ENCODE measurements around the gene DENND2C. TPM values are rescaled to one million over a fixed set of nuclear protein-coding genes. Genes with fewer than 3 reads are reported as not detected.

The DENND2C gene
- total RNA-seq, 1 experiment from 2014 or later, result 3.6 TPM

GRCh38 chr1:114641377-114641776 is 28.5 kb downstream of the DENND2C start:
- H2BK120ac ChIP-seq (ENCODE audit: low read depth, low read length, poor library complexity, severe bottlenecking), result no peak overlapping the region

More at GRCh38 chr1:114641377-114641776, 28.5 kb downstream of the DENND2C start:
- H4K20me1 ChIP-seq (ENCODE audit: control insufficient read depth, insufficient read depth, insufficient read length), result no peaks in the 10 kb centered on the region
- H3K79me2 ChIP-seq (ENCODE audit: insufficient read depth, low read length), result no peaks in the 10 kb centered on the region
- H3K4me1 Mint-ChIP-seq, result peaks cover 0 to 6% of the 10 kb centered on the region in 2 experiments; a peak in 2 of 4 replicates
- H2AFZ ChIP-seq (ENCODE audit: low read length), result no peak overlapping the region
- H3K4ac ChIP-seq (ENCODE audit: low read depth, low read length), result no peak overlapping the region
- H3K9me3 ChIP-seq (ENCODE audit: control insufficient read depth, low read depth, low read length), result no peaks in the 10 kb centered on the region
- no peak overlapping the region for H3K18ac ChIP-seq (ENCODE audit: insufficient read length, low read depth, low read length)
- H3K79me1 ChIP-seq (ENCODE audit: insufficient read depth, low read depth, low read length, poor library complexity, severe bottlenecking), result no peaks in the 10 kb centered on the region
- no peak overlapping the region for H4K5ac ChIP-seq (ENCODE audit: insufficient read length, low read depth, low read length)
- H4K8ac ChIP-seq (replicated peaks; ENCODE audit: insufficient read length, low read depth, low read length), result no peak overlapping the region
- H3K4me3 Mint-ChIP-seq, result no peak overlapping the region
- H3K27me3 Mint-ChIP-seq (ENCODE audit: low read depth), result no peaks in the 10 kb centered on the region
- H3K56ac ChIP-seq (ENCODE audit: insufficient read length, low read depth, low read length), result no peak overlapping the region
- H4K91ac ChIP-seq (ENCODE audit: insufficient read length, low read depth, low read length), result no peak overlapping the region
- no peaks in the 10 kb centered on the region for H3K9me3 Mint-ChIP-seq
- TF ChIP-seq CTCF (conservative IDR thresholded peaks at IDR 0.05), result no peak
- no peaks in the 10 kb centered on the region for H3K36me3 Mint-ChIP-seq (ENCODE audit: insufficient read depth in 1 of 3, low read depth in 3 of 3)
- WGBS (ENCODE audit: extremely low coverage, insufficient read length, low lambda C conversion rate), result no CpG with 5 or more reads among the region's 2 CpGs
- no peak overlapping the region for H3K9ac ChIP-seq (ENCODE audit: extremely low read depth, insufficient read length, low read length)
- H3K27ac ChIP-seq (ENCODE audit: insufficient read length, low read depth, low read length), result no peak overlapping the region
- no peak overlapping the region for H2BK5ac ChIP-seq (ENCODE audit: insufficient read length, low read length)
- H2BK12ac ChIP-seq (ENCODE audit: insufficient read length, low read depth, low read length), result no peak overlapping the region
- H3K14ac ChIP-seq (ENCODE audit: insufficient read depth, low read length), result no peak overlapping the region
- no peak overlapping the region for H3K27ac Mint-ChIP-seq
- H3K4me2 ChIP-seq (ENCODE audit: insufficient read depth, insufficient read length, low read length), result no peak overlapping the region
- no peak overlapping the region for H2AK5ac ChIP-seq (ENCODE audit: insufficient read length, low read length)
- H3K23ac ChIP-seq (ENCODE audit: insufficient read length, low read depth, low read length), result no peak overlapping the region
- H2BK20ac ChIP-seq (ENCODE audit: low read depth, low read length, poor library complexity, severe bottlenecking), result no peak overlapping the region
- no peaks in the 10 kb centered on the region for H3K27me3 ChIP-seq (ENCODE audit: insufficient read depth, low read length)
- H3K4me1 ChIP-seq (ENCODE audit: insufficient read depth, low read length), result peaks cover 2% of the 10 kb centered on the region; the same call in 1 of the 2 replicates
- no peaks in the 10 kb centered on the region for H3K23me2 ChIP-seq (ENCODE audit: insufficient read length, low read depth, low read length, poor library complexity, severe bottlenecking)
- no peak for DNase-seq
- no peak overlapping the region for H3T11ph ChIP-seq (ENCODE audit: low read length)
- H2BK15ac ChIP-seq (ENCODE audit: low read depth, low read length), result no peak overlapping the region
